A673 (cell line): ENCODE data around the gene LRRC74B. TPM values are rescaled to one million over a fixed set of nuclear protein-coding genes. Genes with fewer than 3 reads are reported as not detected.

Experiments used
- BruUV-seq: library from RNA; stranded (reverse); fragments of 400-500 nt; replicated peaks from 2 replicates; lab custom pipeline; 2021; lab: Mats Ljungman, UMichigan
- CTCF ChIA-PET: fragments of 300-600 bp; sonication (Branson Sonifier 250); formaldehyde crosslinking; loops from one replicate; lab custom pipeline; 2022; ENCODE audit warnings: antibody characterized with exemption; lab: Charles Lee
- POLR2A ChIA-PET: fragments of 300-600 bp; sonication (Branson Sonifier 250); formaldehyde crosslinking; loops from one replicate; lab custom pipeline; 2022; ENCODE audit warnings: antibody characterized with exemption; ENCODE audit not compliant: low non-redundant PET; lab: Charles Lee
- DNase-seq: peaks from one replicate; pipeline ENCODE4 v3.0.0-alpha.2; 2015; ENCODE audit warnings: low spot score
- H3K27ac ChIP-seq: fragments of 200-600 bp; sonication (generic); 2 replicates; pipeline ENCODE4 v1.5.1; 2016; ENCODE audit warnings: mixed run types, low read depth, mild to moderate bottlenecking, mixed read lengths, antibody characterized with exemption, low read length; ENCODE audit not compliant: poor library complexity, severe bottlenecking
- H3K27me3 ChIP-seq: fragments of 200-600 bp; sonication (generic); replicated peaks from 2 replicates; pipeline ENCODE4 v1.6.1; 2017; ENCODE audit warnings: mixed run types, low read depth, mild to moderate bottlenecking, mixed read lengths, antibody characterized with exemption, low read length; ENCODE audit not compliant: insufficient read depth, poor library complexity
- H3K36me3 ChIP-seq: fragments of 200-600 bp; sonication (generic); 2 replicates; pipeline ENCODE4 v1.6.1; 2016; ENCODE audit warnings: mixed run types, mild to moderate bottlenecking, mixed read lengths, antibody characterized with exemption, low read length; ENCODE audit not compliant: insufficient read depth, poor library complexity, severe bottlenecking
- H3K4me1 ChIP-seq: fragments of 200-600 bp; sonication (generic); 2 replicates; pipeline ENCODE4 v1.6.1; 2017; ENCODE audit warnings: mixed run types, mild to moderate bottlenecking, mixed read lengths, antibody characterized with exemption, low read length; ENCODE audit not compliant: insufficient read depth, poor library complexity, severe bottlenecking
- H3K4me3 ChIP-seq: fragments of 200-600 bp; sonication (generic); 2 replicates; pipeline ENCODE4 v1.5.1; 2016; ENCODE audit warnings: low read depth, mixed run types, mild to moderate bottlenecking, mixed read lengths, low read length; ENCODE audit not compliant: poor library complexity, severe bottlenecking
- H3K9me3 ChIP-seq: fragments of 200-600 bp; sonication (generic); 2 replicates; pipeline ENCODE4 v1.6.1; 2016; ENCODE audit warnings: mixed run types, low read depth, mild to moderate bottlenecking, mixed read lengths, antibody characterized with exemption, low read length; ENCODE audit not compliant: poor library complexity, severe bottlenecking
- EZH2 ChIP-seq: fragments of 200-600 bp; sonication (generic); IDR thresholded peaks from 2 replicates; pipeline ENCODE4 v1.6.1; 2017; ENCODE audit warnings: borderline replicate concordance, low read depth, mild to moderate bottlenecking, mixed read lengths, antibody characterized with exemption, low read length; ENCODE audit not compliant: poor library complexity, severe bottlenecking
- intact Hi-C: fragments of 100-400 bp; cut with micrococcal nuclease; formaldehyde crosslinking; loops from one replicate; pipeline ENCODE4 v1.10.0; 2022; ENCODE audit not compliant: unreplicated experiment
- total RNA-seq: library from RNA; stranded (reverse); gene quantifications from 2 replicates; pipeline ENCODE4 v1.2.3, GENCODE V29; 2021
- TF ChIP-seq, protein P1 (sequence below): fragments of 300-800, 200-600 bp; sonication (generic); conservative IDR thresholded peaks from 2 replicates; pipeline ENCODE4 v1.5.1; 2017; ENCODE audit warnings: low read depth, mild to moderate bottlenecking, antibody characterized with exemption, low read length, moderate library complexity, mixed read lengths

The LRRC74B gene
- total RNA-seq, 1 experiment from 2014 or later: not detected

DNA sequence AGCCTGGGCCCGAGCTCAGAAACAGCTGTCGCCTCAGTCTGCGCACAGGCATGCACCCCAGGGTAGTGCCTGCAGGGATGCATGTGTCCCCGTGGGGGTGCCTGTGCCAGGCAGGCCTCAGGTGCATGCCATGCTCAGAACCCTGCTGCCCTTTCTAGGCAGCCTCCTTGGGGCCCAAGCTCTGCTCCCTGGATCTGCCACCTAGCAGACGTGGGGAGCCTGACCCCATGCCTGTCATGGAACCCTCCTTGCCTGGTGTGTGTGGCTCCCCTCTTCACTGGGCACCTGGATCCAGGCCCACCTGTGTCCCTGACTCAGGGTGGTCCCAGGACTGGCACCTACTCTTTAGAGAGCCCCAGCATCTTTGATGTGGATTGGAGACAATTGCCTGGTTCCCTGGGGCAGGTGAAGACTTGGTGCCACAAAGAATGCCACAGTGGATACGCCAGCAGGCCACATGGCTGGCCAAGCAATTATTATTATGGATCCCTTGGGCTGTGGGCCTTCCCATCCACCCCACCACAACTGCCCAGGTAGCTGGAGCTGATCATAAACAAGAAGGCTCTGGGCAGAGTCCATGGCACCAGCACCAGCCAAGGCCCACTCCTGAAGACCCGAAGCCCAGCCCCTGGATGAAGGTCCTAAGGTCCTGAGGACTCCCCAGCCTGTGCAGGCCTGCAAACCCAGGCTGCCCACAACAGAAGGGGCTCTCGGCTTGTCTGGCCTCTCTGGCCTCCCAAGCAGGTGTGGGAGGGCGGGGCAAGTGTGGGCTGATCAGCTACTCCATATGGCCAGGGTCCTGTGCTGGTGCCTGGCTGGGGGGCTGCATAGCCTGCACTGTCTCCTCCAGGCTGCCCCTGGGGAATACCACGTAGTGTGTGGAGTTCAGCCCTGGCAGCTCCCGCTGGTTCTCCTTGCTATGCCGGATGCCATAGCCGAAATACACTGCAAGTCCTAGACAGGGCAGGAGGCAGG lies 17.2 kb upstream of the LRRC74B start:
- H3K9me3 ChIP-seq: no peaks in the 10 kb centered on the region
- H3K4me1 ChIP-seq: no peaks in the 10 kb centered on the region
- DNase-seq: no peak
- no peak overlapping the region for H3K4me3 ChIP-seq
- CTCF ChIA-PET: no interaction called here
- TF ChIP-seq EZH2: no peak
- TF ChIP-seq, protein P1, sequence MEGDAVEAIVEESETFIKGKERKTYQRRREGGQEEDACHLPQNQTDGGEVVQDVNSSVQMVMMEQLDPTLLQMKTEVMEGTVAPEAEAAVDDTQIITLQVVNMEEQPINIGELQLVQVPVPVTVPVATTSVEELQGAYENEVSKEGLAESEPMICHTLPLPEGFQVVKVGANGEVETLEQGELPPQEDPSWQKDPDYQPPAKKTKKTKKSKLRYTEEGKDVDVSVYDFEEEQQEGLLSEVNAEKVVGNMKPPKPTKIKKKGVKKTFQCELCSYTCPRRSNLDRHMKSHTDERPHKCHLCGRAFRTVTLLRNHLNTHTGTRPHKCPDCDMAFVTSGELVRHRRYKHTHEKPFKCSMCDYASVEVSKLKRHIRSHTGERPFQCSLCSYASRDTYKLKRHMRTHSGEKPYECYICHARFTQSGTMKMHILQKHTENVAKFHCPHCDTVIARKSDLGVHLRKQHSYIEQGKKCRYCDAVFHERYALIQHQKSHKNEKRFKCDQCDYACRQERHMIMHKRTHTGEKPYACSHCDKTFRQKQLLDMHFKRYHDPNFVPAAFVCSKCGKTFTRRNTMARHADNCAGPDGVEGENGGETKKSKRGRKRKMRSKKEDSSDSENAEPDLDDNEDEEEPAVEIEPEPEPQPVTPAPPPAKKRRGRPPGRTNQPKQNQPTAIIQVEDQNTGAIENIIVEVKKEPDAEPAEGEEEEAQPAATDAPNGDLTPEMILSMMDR: no peak
- no TSS peak for BruUV-seq
- H3K36me3 ChIP-seq: no peaks in the 10 kb centered on the region
- H3K27ac ChIP-seq: no peak overlapping the region
- POLR2A ChIA-PET: no interaction called here
- intact Hi-C loops: no loop called here
- peaks cover 18% of the 10 kb centered on the region for H3K27me3 ChIP-seq

DNA sequence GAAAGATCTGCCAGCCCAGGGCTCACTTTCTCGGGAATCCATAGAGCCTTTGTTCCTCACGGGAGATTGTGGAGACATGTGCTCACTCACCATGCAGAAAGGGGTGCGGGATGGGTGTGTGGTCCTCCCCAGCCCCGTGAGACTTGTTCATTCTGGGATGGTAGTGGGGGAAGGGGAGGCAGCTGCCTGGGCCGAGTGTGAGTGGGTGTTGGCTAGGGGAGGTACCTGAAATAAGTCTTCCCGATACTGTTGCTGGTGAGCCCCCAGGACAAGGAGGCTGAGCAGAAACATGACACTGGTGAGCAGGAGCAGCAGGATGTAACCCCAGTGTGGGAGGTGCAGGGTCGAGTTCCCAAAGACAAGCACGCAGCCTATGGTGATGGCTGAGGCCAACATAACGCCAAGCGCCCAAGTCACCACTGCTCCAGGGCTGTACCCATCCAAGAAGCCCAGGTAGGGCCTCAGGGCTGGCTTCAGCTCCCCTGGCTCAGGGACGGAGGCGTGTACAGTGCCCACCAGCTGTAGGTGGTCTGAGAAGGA lies 16.2 kb upstream of the LRRC74B start:
- CTCF ChIA-PET: no interaction called here
- POLR2A ChIA-PET: no interaction called here
- TF ChIP-seq, protein P1: no peak
- TF ChIP-seq EZH2: no peak
- DNase-seq: no peak
- H3K4me3 ChIP-seq: no peak overlapping the region
- no peaks in the 10 kb centered on the region for H3K9me3 ChIP-seq
- intact Hi-C loops: loop anchor here (5.0 kb wide), 1 partner anchor 43 kb away; no protein-coding TSS in a partner anchor
- no peak overlapping the region for H3K27ac ChIP-seq
- BruUV-seq: no TSS peak
- no peaks in the 10 kb centered on the region for H3K4me1 ChIP-seq
- peaks cover 18% of the 10 kb centered on the region for H3K27me3 ChIP-seq
- H3K36me3 ChIP-seq: no peaks in the 10 kb centered on the region

DNA sequence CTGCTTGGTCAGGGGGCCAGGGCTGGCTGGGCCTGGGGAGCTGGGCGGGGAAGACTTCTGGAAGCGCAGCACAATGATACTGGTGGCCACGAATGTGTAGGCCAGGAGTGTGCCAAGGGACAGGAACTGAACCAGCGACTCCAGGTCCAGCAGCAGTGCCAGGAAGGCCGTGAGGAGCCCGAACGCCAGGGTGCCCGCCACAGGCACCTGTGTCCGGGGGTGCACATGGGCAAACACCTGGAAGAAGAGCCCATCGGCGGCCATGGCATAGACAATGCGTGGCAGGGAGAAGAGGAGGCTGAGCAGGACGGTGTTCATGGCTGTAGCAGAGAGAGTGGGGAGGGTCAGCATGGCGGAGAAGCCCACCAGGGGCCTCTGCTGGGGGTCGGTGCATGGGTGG lies 15.7 kb upstream of the LRRC74B start:
- no peak overlapping the region for H3K27ac ChIP-seq
- H3K4me3 ChIP-seq: no peak overlapping the region
- POLR2A ChIA-PET: no interaction called here
- H3K27me3 ChIP-seq: peaks cover 18% of the 10 kb centered on the region
- no TSS peak for BruUV-seq
- H3K4me1 ChIP-seq: no peaks in the 10 kb centered on the region
- intact Hi-C loops: loop anchor here (5.0 kb wide), 1 partner anchor 42 kb away; no protein-coding TSS in a partner anchor
- H3K36me3 ChIP-seq: no peaks in the 10 kb centered on the region
- CTCF ChIA-PET: no interaction called here
- TF ChIP-seq EZH2: no peak
- TF ChIP-seq, protein P1: no peak
- no peaks in the 10 kb centered on the region for H3K9me3 ChIP-seq
- DNase-seq: no peak
